ENCODE data around the gene DTNB.
"Not testable (repeated sequence)": the region's sequence is repeated elsewhere in the genome, so short reads cannot be mapped to it uniquely, and the experiment has no call there.

DTNB gene

GRCh38 chr2:25633801-25634200, 39.6 kb downstream of the DTNB start:
- in situ Hi-C loops (cut with MboI; ENCODE audit: low sequenced_read_pairs), result not testable (repeated sequence)

- in situ Hi-C loops (cut with MboI; ENCODE audit: low sequenced_read_pairs), result no loop called here
These were observed 41.0 kb downstream of the DTNB start for GRCh38 chr2:25632396-25632795.

- in situ Hi-C loops (cut with MboI; ENCODE audit: low sequenced_read_pairs), result no loop called here
These were observed 48.7 kb downstream of the DTNB start for GRCh38 chr2:25624635-25625034.

GRCh38 chr2:25623361-25623760, 50.0 kb downstream of the DTNB start:
- in situ Hi-C loops (cut with MboI; ENCODE audit: low sequenced_read_pairs), result no loop called here

GRCh38 chr2:25620711-25621110, 52.7 kb downstream of the DTNB start:
- in situ Hi-C loops (cut with MboI; ENCODE audit: low sequenced_read_pairs), result no loop called here

GRCh38 chr2:25620077-25620476, 53.3 kb downstream of the DTNB start:
- in situ Hi-C loops (cut with MboI; ENCODE audit: low sequenced_read_pairs), result no loop called here

GRCh38 chr2:25619185-25619584, 54.2 kb downstream of the DTNB start:
- in situ Hi-C loops (cut with MboI; ENCODE audit: low sequenced_read_pairs), result no loop called here

- in situ Hi-C loops (cut with MboI; ENCODE audit: low sequenced_read_pairs), result no loop called here
These were observed 54.7 kb downstream of the DTNB start for GRCh38 chr2:25618676-25619075.

- in situ Hi-C loops (cut with MboI; ENCODE audit: low sequenced_read_pairs), result no loop called here
These were observed 55.3 kb downstream of the DTNB start for GRCh38 chr2:25617948-25618646.

GRCh38 chr2:25615920-25616319, 57.5 kb downstream of the DTNB start:
- in situ Hi-C loops (cut with MboI; ENCODE audit: low sequenced_read_pairs), result no loop called here

GRCh38 chr2:25615386-25615785, 58.0 kb downstream of the DTNB start:
- in situ Hi-C loops (cut with MboI; ENCODE audit: low sequenced_read_pairs), result no loop called here

- in situ Hi-C loops (cut with MboI; ENCODE audit: low sequenced_read_pairs), result no loop called here
These were observed 58.7 kb downstream of the DTNB start for GRCh38 chr2:25614711-25615110.

- in situ Hi-C loops (cut with MboI; ENCODE audit: low sequenced_read_pairs), result no loop called here
These were observed 64.7 kb downstream of the DTNB start for GRCh38 chr2:25608718-25609117.

- in situ Hi-C loops (cut with MboI; ENCODE audit: low sequenced_read_pairs), result no loop called here
These were observed 66.5 kb downstream of the DTNB start for GRCh38 chr2:25606892-25607291.

GRCh38 chr2:25602333-25602723, 71.0 kb downstream of the DTNB start:
- in situ Hi-C loops (cut with MboI; ENCODE audit: low sequenced_read_pairs), result no loop called here

- in situ Hi-C loops (cut with MboI; ENCODE audit: low sequenced_read_pairs), result not testable (repeated sequence)
These were observed 71.6 kb downstream of the DTNB start for GRCh38 chr2:25601711-25602332.

- in situ Hi-C loops (cut with MboI; ENCODE audit: low sequenced_read_pairs), result no loop called here
These were observed 74.5 kb downstream of the DTNB start for GRCh38 chr2:25598911-25599310.

- in situ Hi-C loops (cut with MboI; ENCODE audit: low sequenced_read_pairs), result no loop called here
These were observed 75.0 kb downstream of the DTNB start for GRCh38 chr2:25598332-25598731.

GRCh38 chr2:25597881-25598280, 75.5 kb downstream of the DTNB start:
- in situ Hi-C loops (cut with MboI; ENCODE audit: low sequenced_read_pairs), result no loop called here

GRCh38 chr2:25596516-25597244, 76.7 kb downstream of the DTNB start:
- in situ Hi-C loops (cut with MboI; ENCODE audit: low sequenced_read_pairs), result no loop called here

GRCh38 chr2:25595393-25595792, 78.0 kb downstream of the DTNB start:
- in situ Hi-C loops (cut with MboI; ENCODE audit: low sequenced_read_pairs), result no loop called here

GRCh38 chr2:25594991-25595390, 78.4 kb downstream of the DTNB start:
- in situ Hi-C loops (cut with MboI; ENCODE audit: low sequenced_read_pairs), result no loop called here
